ENCODE data around the gene OBSCN. TPM values are rescaled to one million over a fixed set of nuclear protein-coding genes. Genes with fewer than 3 reads are reported as not detected.

The OBSCN gene
- total and polyA plus RNA-seq, 2 donors (not counting 1 experiment from before 2014, with no cell fraction given), result 10.0 to 63.9 TPM

GRCh38 chr1:228259368-228259894 is 51.6 kb downstream of the OBSCN start:
- WGBS (ENCODE audit: insufficient coverage), result 93% methylated on average over 6 of the region's 9 CpGs
- Histone ChIP-seq H3K27ac (ENCODE audit: low read length in 2 of 2) (no peak overlapping the region), H3K36me3 (replicated peaks in 1 of 2; ENCODE audit: control extremely low read depth in 1 of 2, control insufficient read depth in 1 of 2, extremely low read depth in 1 of 2, insufficient read depth in 2 of 2, low read length in 1 of 2) (no peaks in the 10 kb centered on the region), H3K27me3 (replicated peaks in 1 of 4; ENCODE audit: control extremely low read depth in 1 of 4, control insufficient read depth in 3 of 4, insufficient read depth in 4 of 4, low read length in 3 of 4) (no peaks in the 10 kb centered on the region), H3K79me2 (ENCODE audit: control insufficient read depth, insufficient read depth, low read length) (no peaks in the 10 kb centered on the region), H3K4me2 (replicated peaks; ENCODE audit: low read depth, low read length, poor library complexity, severe bottlenecking) (no peak overlapping the region), H3K4me1 (ENCODE audit: control insufficient read depth in 2 of 2, insufficient read depth in 2 of 2, low read length in 2 of 2) (no peaks in the 10 kb centered on the region), H2AFZ (ENCODE audit: insufficient read depth, low read depth, low read length, poor library complexity, severe bottlenecking) (no peak overlapping the region), H4K20me1 (ENCODE audit: control insufficient read depth, insufficient read depth, low read length, poor library complexity, severe bottlenecking) (no peaks in the 10 kb centered on the region), H3K9ac (ENCODE audit: low read length) (no peak overlapping the region), H3K9me3 (ENCODE audit: control extremely low read depth in 1 of 3, control insufficient read depth in 2 of 3, insufficient read depth in 1 of 3, low read length in 2 of 3) (peaks cover 1 to 12% (median 4%) of the 10 kb centered on the region in 3 donors), H3K4me3 (ENCODE audit: control extremely low read depth in 1 of 5, extremely low read depth in 1 of 5, insufficient read depth in 1 of 5, low read depth in 2 of 5, low read length in 4 of 5) (no peak overlapping the region)
- CTCF ChIA-PET, result interaction anchor here (1.5 kb wide), 1 partner anchor 45 kb away, joined by 4 read pairs; no protein-coding TSS in a partner anchor
- TF ChIP-seq EZH2 (IDR thresholded peaks at IDR 0.05; ENCODE audit: borderline replicate concordance, insufficient read depth, low read depth, low read length, poor library complexity, severe bottlenecking) (no peak), CTCF (IDR thresholded peaks at IDR 0.05) (no peak)
- peaks cover 7% of the 10 kb centered on the region for H3K9me3 Mint-ChIP-seq (ENCODE audit: insufficient read depth)
- H3K4me3 Mint-ChIP-seq, result no peak overlapping the region
- POLR2A ChIA-PET, result no interaction called here
- intact Hi-C loops (cut with micrococcal nuclease), result no loop called here
- no peaks in the 10 kb centered on the region for H3K4me1 Mint-ChIP-seq
- ATAC-seq (ENCODE audit: low read depth) (no peak), DNase-seq (no peak)
- H3K27me3 Mint-ChIP-seq, result no peaks in the 10 kb centered on the region
- no peak overlapping the region for H3K27ac Mint-ChIP-seq

GRCh38 chr1:228259951-228260350 is 52.1 kb downstream of the OBSCN start:
- peaks cover 7% of the 10 kb centered on the region for H3K9me3 Mint-ChIP-seq (ENCODE audit: insufficient read depth)
- no peak for ATAC-seq (ENCODE audit: low read depth)
- POLR2A ChIA-PET, result no interaction called here
- no peak for TF ChIP-seq EZH2 (IDR thresholded peaks at IDR 0.05; ENCODE audit: borderline replicate concordance, insufficient read depth, low read depth, low read length, poor library complexity, severe bottlenecking)
- TF ChIP-seq CTCF (IDR thresholded peaks at IDR 0.05), result no peak
- Histone ChIP-seq H3K27me3 (replicated peaks in 1 of 4; ENCODE audit: control extremely low read depth in 1 of 4, control insufficient read depth in 3 of 4, insufficient read depth in 4 of 4, low read length in 3 of 4) (no peaks in the 10 kb centered on the region), H3K79me2 (ENCODE audit: control insufficient read depth, insufficient read depth, low read length) (no peaks in the 10 kb centered on the region), H3K4me2 (replicated peaks; ENCODE audit: low read depth, low read length, poor library complexity, severe bottlenecking) (no peak overlapping the region), H2AFZ (ENCODE audit: insufficient read depth, low read depth, low read length, poor library complexity, severe bottlenecking) (no peak overlapping the region), H3K4me1 (ENCODE audit: control insufficient read depth in 2 of 2, insufficient read depth in 2 of 2, low read length in 2 of 2) (no peaks in the 10 kb centered on the region), H3K9me3 (ENCODE audit: control extremely low read depth in 1 of 3, control insufficient read depth in 2 of 3, insufficient read depth in 1 of 3, low read length in 2 of 3) (peaks cover 1 to 12% (median 4%) of the 10 kb centered on the region in 3 donors), H3K9ac (ENCODE audit: low read length) (no peak overlapping the region), H3K36me3 (replicated peaks in 1 of 2; ENCODE audit: control extremely low read depth in 1 of 2, control insufficient read depth in 1 of 2, extremely low read depth in 1 of 2, insufficient read depth in 2 of 2, low read length in 1 of 2) (no peaks in the 10 kb centered on the region), H3K27ac (ENCODE audit: low read length in 2 of 2) (no peak overlapping the region), H4K20me1 (ENCODE audit: control insufficient read depth, insufficient read depth, low read length, poor library complexity, severe bottlenecking) (no peaks in the 10 kb centered on the region), H3K4me3 (ENCODE audit: control extremely low read depth in 1 of 5, extremely low read depth in 1 of 5, insufficient read depth in 1 of 5, low read depth in 2 of 5, low read length in 4 of 5) (no peak overlapping the region)
- no peaks in the 10 kb centered on the region for H3K27me3 Mint-ChIP-seq
- no peak overlapping the region for H3K27ac Mint-ChIP-seq
- WGBS (ENCODE audit: insufficient coverage), result no CpG with 5 or more reads among the region's 3 CpGs
- intact Hi-C loops (cut with micrococcal nuclease), result no loop called here
- DNase-seq, result no peak
- no peaks in the 10 kb centered on the region for H3K4me1 Mint-ChIP-seq
- CTCF ChIA-PET, result no interaction called here
- H3K4me3 Mint-ChIP-seq, result no peak overlapping the region
